Stimulated activated CD8-positive, alpha-beta memory T cell treated with anti-CD3 and anti-CD28 coated beads, Interleukin-15, amount 100 ng/mL, for 1 hour (primary cell): ENCODE results near the gene MED6.

Experiments
- DNase-seq: peaks from one replicate; pipeline ENCODE4 v3.0.0-alpha.2; 2020; ENCODE audit warnings: low read depth

Gene MED6

GRCh38 chr14:70597731-70598130 is 2.7 kb downstream of the MED6 start:
- no peak for DNase-seq

- no peak for DNase-seq
These were observed 4.8 kb downstream of the MED6 start for GRCh38 chr14:70595443-70596185.

GRCh38 chr14:70594461-70594860 is 6.0 kb downstream of the MED6 start:
- DNase-seq = no peak

- no peak for DNase-seq
These were observed 15.2 kb downstream of the MED6 start for GRCh38 chr14:70585231-70585630.

- DNase-seq = no peak
These were observed 23.6 kb downstream of the MED6 start for GRCh38 chr14:70576891-70577290.

GRCh38 chr14:70573050-70573449 is 27.4 kb downstream of the MED6 start:
- DNase-seq = no peak

GRCh38 chr14:70571139-70571538 is 29.3 kb downstream of the MED6 start:
- DNase-seq = no peak

- no peak for DNase-seq
These were observed 32.7 kb downstream of the MED6 start for GRCh38 chr14:70567791-70568190.

GRCh38 chr14:70563869-70564268 is 36.6 kb downstream of the MED6 start:
- no peak for DNase-seq

GRCh38 chr14:70563417-70563816 is 37.0 kb downstream of the MED6 start:
- no peak for DNase-seq

GRCh38 chr14:70558356-70558755 is 42.1 kb downstream of the MED6 start:
- DNase-seq = no peak

GRCh38 chr14:70555890-70556289 is 44.6 kb downstream of the MED6 start:
- no peak for DNase-seq

GRCh38 chr14:70538087-70538486 is 62.4 kb downstream of the MED6 start:
- DNase-seq = no peak

GRCh38 chr14:70536830-70537229 is 63.6 kb downstream of the MED6 start:
- DNase-seq = no peak

GRCh38 chr14:70534904-70535303 is 65.6 kb downstream of the MED6 start, which contains the start of gene ADAM20:
ADAM20 (minus strand) TSS chr14:70535004; CDS start chr14:70524757, 10,247 bp downstream.
- no peak for DNase-seq
